Aorta (tissue), 4 donors: Measurements from ENCODE around the gene RGS11. TPM values are rescaled to one million over a fixed set of nuclear protein-coding genes. Genes with fewer than 3 reads are reported as not detected.

Experiments used
- polyA plus RNA-seq, 2 donors: library from polyadenylated mRNA; stranded (reverse); fragments of 200-250 nt; gene quantifications; one replicate each; pipeline ENCODE4 v1.2.3, GENCODE V29; 2013
- total RNA-seq, 2 donors: library from RNA; stranded (reverse); fragmentation: NEBNext Ultra II Directional; extraction: Animal tissue kit (Norgen Biotek cat#: 25700); gene quantifications; one replicate each; pipeline ENCODE4 v1.2.1, GENCODE V29; 2021
- donor health status: healthy with polysubstance abuse.
- donor health status: Bipolar disorder and iron deficiency.
- donor health status: DM: no; HTN: no; CAD: no.
- donor health status: DM: yes; HTN: yes; CAD: no.

The RGS11 gene
- total and polyA plus RNA-seq, 4 donors = 3.3 to 76.5 (median 20.3) TPM

Other genes with a start within 250 kb of the RGS11 start
- gene POLR3K, start 222.3 kb downstream of the RGS11 start, total RNA-seq = 1 to 10 TPM; 6.0 to 6.1 TPM
- gene POLR3K, start 222.3 kb downstream of the RGS11 start, polyA plus RNA-seq = 10 to 100 TPM in 1 of 2 donors, 1 to 10 TPM in 1; 8.5 to 10.9 TPM
- gene SNRNP25, start 222.1 kb downstream of the RGS11 start, total RNA-seq = 10 to 100 TPM; 10.7 to 11.1 TPM
- gene SNRNP25, start 222.1 kb downstream of the RGS11 start, polyA plus RNA-seq = 10 to 100 TPM; 18.5 to 32.2 TPM
- gene RHBDF1, start 203.3 kb downstream of the RGS11 start, total RNA-seq = 10 to 100 TPM; 79.2 to 91.0 TPM
- 100 to 1,000 TPM in 1 of 2 donors, 10 to 100 TPM in 1; 23.7 to 215 TPM for gene RHBDF1, start 203.3 kb downstream of the RGS11 start, polyA plus RNA-seq
- gene MPG, start 197.7 kb downstream of the RGS11 start, total RNA-seq = 10 to 100 TPM; 56.2 to 59.5 TPM
- gene MPG, start 197.7 kb downstream of the RGS11 start, polyA plus RNA-seq = 100 to 1,000 TPM in 1 of 2 donors, 10 to 100 TPM in 1; 88.7 to 213 TPM
- gene NPRL3, start 137.3 kb downstream of the RGS11 start, total RNA-seq = 10 to 100 TPM; 13.4 to 29.0 TPM
- 10 to 100 TPM in 1 of 2 donors, 1 to 10 TPM in 1; 5.8 to 16.3 TPM for gene NPRL3, start 137.3 kb downstream of the RGS11 start, polyA plus RNA-seq
- not detected for gene HBZ, start 123.3 kb downstream of the RGS11 start, total RNA-seq
- gene HBZ, start 123.3 kb downstream of the RGS11 start, polyA plus RNA-seq = not detected
- 1 to 10 TPM in 1 of 2 donors, not detected in 1; 3.1 TPM for gene HBM, start 110.0 kb downstream of the RGS11 start, total RNA-seq
- not detected for gene HBM, start 110.0 kb downstream of the RGS11 start, polyA plus RNA-seq
- 1,000 to 10,000 TPM in 1 of 2 donors, 100 to 1,000 TPM in 1; 448 to 1,265 TPM for gene HBA2, start 103.1 kb downstream of the RGS11 start, total RNA-seq
- gene HBA2, start 103.1 kb downstream of the RGS11 start, polyA plus RNA-seq = 10 to 100 TPM; 30.6 to 35.8 TPM
- 1,000 to 10,000 TPM in 1 of 2 donors, 100 to 1,000 TPM in 1; 559 to 1,337 TPM for gene HBA1, start 99.3 kb downstream of the RGS11 start, total RNA-seq
- 1 to 10 TPM in 1 of 2 donors, not detected in 1; 8.0 TPM for gene HBA1, start 99.3 kb downstream of the RGS11 start, polyA plus RNA-seq
- gene HBQ1, start 95.5 kb downstream of the RGS11 start, total RNA-seq = not detected
- not detected for gene HBQ1, start 95.5 kb downstream of the RGS11 start, polyA plus RNA-seq
- gene LUC7L, start 46.5 kb downstream of the RGS11 start, total RNA-seq = 10 to 100 TPM; 69.5 to 98.5 TPM
- 100 to 1,000 TPM in 1 of 2 donors, 10 to 100 TPM in 1; 28.4 to 346 TPM for gene LUC7L, start 46.5 kb downstream of the RGS11 start, polyA plus RNA-seq
- gene FAM234A, start 41.1 kb downstream of the RGS11 start, total RNA-seq = 10 to 100 TPM; 58.0 to 60.7 TPM
- 10 to 100 TPM; 32.2 to 53.0 TPM for gene FAM234A, start 41.1 kb downstream of the RGS11 start, polyA plus RNA-seq
- 1 to 10 TPM in 1 of 2 donors, not detected in 1; 3.1 TPM for gene ARHGDIG, start 4.6 kb upstream of the RGS11 start, total RNA-seq
- gene ARHGDIG, start 4.6 kb upstream of the RGS11 start, polyA plus RNA-seq = under 1 TPM in 1 of 2 donors, not detected in 1; 0.75 TPM
- 1 to 10 TPM in 1 of 2 donors, not detected in 1; 1.6 TPM for gene PDIA2, start 7.2 kb upstream of the RGS11 start, total RNA-seq
- 1 to 10 TPM; 5.3 to 6.3 TPM for gene PDIA2, start 7.2 kb upstream of the RGS11 start, polyA plus RNA-seq
- 10 to 100 TPM; 17.0 to 19.8 TPM for gene AXIN1, start 76.8 kb upstream of the RGS11 start, total RNA-seq
- 10 to 100 TPM in 1 of 2 donors, 1 to 10 TPM in 1; 9.1 to 14.2 TPM for gene AXIN1, start 76.8 kb upstream of the RGS11 start, polyA plus RNA-seq
- 10 to 100 TPM; 35.5 to 38.0 TPM for gene MRPL28, start 94.6 kb upstream of the RGS11 start, total RNA-seq
- gene MRPL28, start 94.6 kb upstream of the RGS11 start, polyA plus RNA-seq = 100 to 1,000 TPM in 1 of 2 donors, 10 to 100 TPM in 1; 42.6 to 107 TPM
- gene PGAP6, start 106.0 kb upstream of the RGS11 start, total RNA-seq = 10 to 100 TPM; 38.9 to 39.0 TPM
- 10 to 100 TPM; 27.4 to 41.4 TPM for gene PGAP6, start 106.0 kb upstream of the RGS11 start, polyA plus RNA-seq
- gene NME4, start 121.3 kb upstream of the RGS11 start, total RNA-seq = 10 to 100 TPM; 65.6 to 81.9 TPM
- 100 to 1,000 TPM in 1 of 2 donors, 10 to 100 TPM in 1; 95.5 to 128 TPM for gene NME4, start 121.3 kb upstream of the RGS11 start, polyA plus RNA-seq
- gene DECR2, start 125.9 kb upstream of the RGS11 start, total RNA-seq = 10 to 100 TPM; 10.9 to 15.9 TPM
- gene DECR2, start 125.9 kb upstream of the RGS11 start, polyA plus RNA-seq = 10 to 100 TPM; 16.2 to 21.8 TPM
- 10 to 100 TPM; 60.5 to 63.3 TPM for gene RAB11FIP3, start 149.7 kb upstream of the RGS11 start, total RNA-seq
- 10 to 100 TPM; 22.0 to 68.8 TPM for gene RAB11FIP3, start 149.7 kb upstream of the RGS11 start, polyA plus RNA-seq